Fibroblast of lung (primary cell): ENCODE data around the gene ECEL1. TPM values are rescaled to one million over a fixed set of nuclear protein-coding genes. Genes with fewer than 3 reads are reported as not detected.

Source experiments
- DNase-seq, 2 donors: peaks; one replicate each; pipeline versions ENCODE4 v3.0.0 to v3.0.0-alpha.2; 2010; ENCODE audit warnings: low read depth in 2 of 2
- H2AFZ ChIP-seq: 2 replicates; pipeline ENCODE4 v1.5.1; 2012; ENCODE audit warnings: low read length, control low read depth, inconsistent platforms
- H3K27ac ChIP-seq: 2 replicates; pipeline ENCODE4 v1.5.1; 2011; ENCODE audit warnings: low read length, control low read depth; ENCODE audit not compliant: insufficient read depth
- H3K27me3 ChIP-seq: 2 replicates; pipeline ENCODE4 v1.5.1; 2011; ENCODE audit warnings: mild to moderate bottlenecking, low read length; ENCODE audit not compliant: control insufficient read depth, insufficient read depth
- H3K36me3 ChIP-seq: 2 replicates; pipeline ENCODE4 v1.5.1; 2011; ENCODE audit warnings: low read length; ENCODE audit not compliant: control insufficient read depth, insufficient read depth
- H3K4me1 ChIP-seq: 2 replicates; pipeline ENCODE4 v1.5.1; 2011; ENCODE audit warnings: low read length; ENCODE audit not compliant: control insufficient read depth, insufficient read depth; ENCODE audit errors: extremely low read depth
- H3K4me2 ChIP-seq: 2 replicates; pipeline ENCODE4 v1.5.1; 2011; ENCODE audit warnings: low read length, control low read depth; ENCODE audit not compliant: insufficient read depth; ENCODE audit errors: extremely low read depth
- H3K4me3 ChIP-seq, 4 experiments: fragments of 200-600 bp in 1 of 4; sonication (generic) in 1 of 4; replicated peaks in 1 of 4; 2 replicates each; pipeline ENCODE4 v1.5.1; 2011 to 2016; ENCODE audit warnings: low read length in 4 of 4, low read depth in 3 of 4, mild to moderate bottlenecking in 3 of 4, control low read depth in 2 of 4, inconsistent platforms in 1 of 4, mixed read lengths in 1 of 4; ENCODE audit not compliant: insufficient read depth in 1 of 4; ENCODE audit errors: control extremely low read depth in 1 of 4
- H3K79me2 ChIP-seq: 2 replicates; pipeline ENCODE4 v1.5.1; 2012; ENCODE audit warnings: mild to moderate bottlenecking, low read length, inconsistent platforms; ENCODE audit not compliant: control insufficient read depth, insufficient read depth
- H3K9ac ChIP-seq: 2 replicates; pipeline ENCODE4 v1.5.1; 2011; ENCODE audit warnings: mild to moderate bottlenecking, low read length, control low read depth; ENCODE audit not compliant: insufficient read depth
- H3K9me3 ChIP-seq: 2 replicates; pipeline ENCODE4 v1.5.1; 2012; ENCODE audit warnings: low read depth, low read length; ENCODE audit not compliant: control insufficient read depth, insufficient read depth
- H4K20me1 ChIP-seq: 2 replicates; pipeline ENCODE4 v1.5.1; 2011; ENCODE audit warnings: low read length; ENCODE audit not compliant: control insufficient read depth, insufficient read depth; ENCODE audit errors: extremely low read depth
- CTCF ChIP-seq, 2 donors: IDR thresholded peaks in 1 of 2; conservative IDR thresholded peaks in 1 of 2; 1 replicate in 1 of 2; 2 replicates in 1 of 2; pipeline ENCODE4 v1.5.1; 2011 to 2012; ENCODE audit warnings: low read length in 2 of 2, control low read depth in 1 of 2, inconsistent platforms in 1 of 2, low read depth in 1 of 2, mild to moderate bottlenecking in 1 of 2
- EZH2 ChIP-seq: IDR thresholded peaks from 2 replicates; pipeline ENCODE4 v1.5.1; 2012; ENCODE audit warnings: low read length, control low read depth, mild to moderate bottlenecking; ENCODE audit errors: missing control alignments
- polyA plus RNA-seq, 2 donors: library from polyadenylated mRNA; depleted of rRNA in 1 of 2; stranded (reverse) in 1 of 2; unstranded in 1 of 2; fragments of >200 nt; gene quantifications; 2 replicates each; pipeline ENCODE4 v1.2.1, GENCODE V29; 2011 to 2012; ENCODE audit warnings: missing spikeins in 1 of 2
- total RNA-seq: library from RNA; depleted of rRNA; stranded (reverse); fragments of >200 nt; gene quantifications from 2 replicates; pipeline ENCODE4 v1.2.1, GENCODE V29; 2014

The ECEL1 gene
- total and polyA plus RNA-seq, 2 donors (not counting 1 experiment from before 2014, with no cell fraction given) = not detected

GRCh38 chr2:232515639-232516038 is 28.0 kb upstream of the ECEL1 start:
- Histone ChIP-seq H3K9ac (no peak overlapping the region), H4K20me1 (no peaks in the 10 kb centered on the region), H3K4me3 (no peak overlapping the region), H3K4me1 (no peaks in the 10 kb centered on the region), H3K9me3 (no peaks in the 10 kb centered on the region), H3K4me2 (no peak overlapping the region), H3K27me3 (peaks cover 3% of the 10 kb centered on the region), H2AFZ (no peak overlapping the region), H3K79me2 (no peaks in the 10 kb centered on the region), H3K36me3 (no peaks in the 10 kb centered on the region), H3K27ac (no peak overlapping the region)
- TF ChIP-seq CTCF (conservative IDR thresholded peaks at IDR 0.05 in 1 of 2, IDR thresholded peaks at IDR 0.05 in 1 of 2; ENCODE audit: low read depth in 1 of 2, low read length in 2 of 2) (no peak), EZH2 (no peak)
- DNase-seq = no peak

GRCh38 chr2:232513353-232513752 is 25.7 kb upstream of the ECEL1 start:
- Histone ChIP-seq H3K36me3 (no peaks in the 10 kb centered on the region), H3K4me1 (no peaks in the 10 kb centered on the region), H3K9ac (no peak overlapping the region), H3K9me3 (no peaks in the 10 kb centered on the region), H3K4me3 (no peak overlapping the region), H3K4me2 (no peak overlapping the region), H2AFZ (no peak overlapping the region), H4K20me1 (no peaks in the 10 kb centered on the region), H3K79me2 (no peaks in the 10 kb centered on the region), H3K27me3 (peaks cover 3% of the 10 kb centered on the region), H3K27ac (no peak overlapping the region)
- TF ChIP-seq EZH2 = no peak
- TF ChIP-seq CTCF (conservative IDR thresholded peaks at IDR 0.05 in 1 of 2, IDR thresholded peaks at IDR 0.05 in 1 of 2; ENCODE audit: low read depth in 1 of 2, low read length in 2 of 2) = no peak
- DNase-seq = no peak

GRCh38 chr2:232512602-232513001 is 25.0 kb upstream of the ECEL1 start:
- H3K27me3 ChIP-seq = peaks cover 3% of the 10 kb centered on the region

More at GRCh38 chr2:232512602-232513001, 25.0 kb upstream of the ECEL1 start:
- no peak for DNase-seq
- Histone ChIP-seq H3K4me3 (no peak overlapping the region), H3K27ac (no peak overlapping the region), H3K36me3 (no peaks in the 10 kb centered on the region), H3K9me3 (no peaks in the 10 kb centered on the region), H2AFZ (no peak overlapping the region), H3K4me1 (no peaks in the 10 kb centered on the region), H3K4me2 (no peak overlapping the region), H3K9ac (no peak overlapping the region), H3K79me2 (no peaks in the 10 kb centered on the region), H4K20me1 (no peaks in the 10 kb centered on the region)
- no peak for TF ChIP-seq EZH2
